ENCODE measurements around the gene PTPRA. TPM values are rescaled to one million over a fixed set of nuclear protein-coding genes. Genes with fewer than 3 reads are reported as not detected.

PTPRA gene
- total and polyA plus RNA-seq, 2 donors (not counting 3 experiments of a cell fraction or from before 2014, with no cell fraction given) = 43.2 to 53.4 TPM

GRCh38 chr20:3041854-3042409, 168.7 kb downstream of the PTPRA start:
- intact Hi-C loops (cut with micrococcal nuclease) = no loop called here
- ChIA-PET CTCF (interaction anchor here (1.1 to 2.1 kb wide), 3 partner anchors 12 to 286 kb away, joined by 3 to 7 read pairs (median 4); no protein-coding TSS in a partner anchor), POLR2A (interaction anchor here (0.5 kb wide), 1 partner anchor 12 kb away, joined by 4 read pairs; no protein-coding TSS in a partner anchor)
- no peaks in the 10 kb centered on the region for H4K20me1 ChIP-seq (replicated peaks; ENCODE audit: control insufficient read depth, extremely low read depth, insufficient read depth, low read length)
- peaks cover 12% of the 10 kb centered on the region for H3K4me1 ChIP-seq (ENCODE audit: control insufficient read depth, extremely low read depth, insufficient read depth, low read length)
- no peaks in the 10 kb centered on the region for H3K9me1 ChIP-seq (replicated peaks; ENCODE audit: control insufficient read depth, extremely low read depth, insufficient read depth, low read length)
- no peaks in the 10 kb centered on the region for H3K9me3 ChIP-seq (replicated peaks; ENCODE audit: control insufficient read depth, insufficient read depth, low read length)
- H3K27me3 ChIP-seq (ENCODE audit: control insufficient read depth in 2 of 2, insufficient read depth in 2 of 2, low read length in 2 of 2) = no peaks in the 10 kb centered on the region
- peaks cover 2 to 18% of the 10 kb centered on the region in 2 experiments for H3K36me3 ChIP-seq (ENCODE audit: control insufficient read depth in 2 of 2, extremely low read depth in 1 of 2, insufficient read depth in 2 of 2, low read length in 2 of 2)
- no peak overlapping the region for H3K9ac ChIP-seq (replicated peaks; ENCODE audit: extremely low read depth, insufficient read depth, low read length)
- H3K4me2 ChIP-seq (ENCODE audit: insufficient read depth, low read length) = no peak overlapping the region
- peaks cover 5% of the 10 kb centered on the region for H3K79me2 ChIP-seq (ENCODE audit: control insufficient read depth, insufficient read depth, low read length)
- no peak for FAIRE-seq
- BruUV-seq (replicated peaks) = no TSS peak
- DNase-seq (ENCODE audit: low read depth, low spot score) = peak; percentile 31
- TF ChIP-seq MYC (IDR thresholded peaks at IDR 0.05; ENCODE audit: low read depth, low read length) (no peak), JUN (IDR thresholded peaks at IDR 0.05; ENCODE audit: borderline replicate concordance, insufficient read depth, insufficient read length, low read depth) (no peak), EZH2 (IDR thresholded peaks at IDR 0.05; ENCODE audit: borderline replicate concordance, low read depth, low read length, severe bottlenecking) (no peak), POLR2AphosphoS5 (IDR thresholded peaks at IDR 0.05; ENCODE audit: insufficient read depth, low read depth, low read length) (no peak), GATA2 (IDR thresholded peaks at IDR 0.05; ENCODE audit: insufficient read depth, insufficient read length, low read depth, low read length) (no peak), POLR2A (IDR thresholded peaks at IDR 0.05; ENCODE audit: low read depth, low read length) (no peak), FOS (IDR thresholded peaks at IDR 0.05; ENCODE audit: borderline replicate concordance, insufficient read depth, low read length) (no peak)
- TF ChIP-seq, protein P1, sequence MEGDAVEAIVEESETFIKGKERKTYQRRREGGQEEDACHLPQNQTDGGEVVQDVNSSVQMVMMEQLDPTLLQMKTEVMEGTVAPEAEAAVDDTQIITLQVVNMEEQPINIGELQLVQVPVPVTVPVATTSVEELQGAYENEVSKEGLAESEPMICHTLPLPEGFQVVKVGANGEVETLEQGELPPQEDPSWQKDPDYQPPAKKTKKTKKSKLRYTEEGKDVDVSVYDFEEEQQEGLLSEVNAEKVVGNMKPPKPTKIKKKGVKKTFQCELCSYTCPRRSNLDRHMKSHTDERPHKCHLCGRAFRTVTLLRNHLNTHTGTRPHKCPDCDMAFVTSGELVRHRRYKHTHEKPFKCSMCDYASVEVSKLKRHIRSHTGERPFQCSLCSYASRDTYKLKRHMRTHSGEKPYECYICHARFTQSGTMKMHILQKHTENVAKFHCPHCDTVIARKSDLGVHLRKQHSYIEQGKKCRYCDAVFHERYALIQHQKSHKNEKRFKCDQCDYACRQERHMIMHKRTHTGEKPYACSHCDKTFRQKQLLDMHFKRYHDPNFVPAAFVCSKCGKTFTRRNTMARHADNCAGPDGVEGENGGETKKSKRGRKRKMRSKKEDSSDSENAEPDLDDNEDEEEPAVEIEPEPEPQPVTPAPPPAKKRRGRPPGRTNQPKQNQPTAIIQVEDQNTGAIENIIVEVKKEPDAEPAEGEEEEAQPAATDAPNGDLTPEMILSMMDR (IDR thresholded peaks at IDR 0.05; ENCODE audit: extremely low read depth in 1 of 2, insufficient read depth in 1 of 2, low read depth in 1 of 2, low read length in 2 of 2) = no peak
- TF ChIP-seq, protein P2, sequence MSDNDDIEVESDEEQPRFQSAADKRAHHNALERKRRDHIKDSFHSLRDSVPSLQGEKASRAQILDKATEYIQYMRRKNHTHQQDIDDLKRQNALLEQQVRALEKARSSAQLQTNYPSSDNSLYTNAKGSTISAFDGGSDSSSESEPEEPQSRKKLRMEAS (IDR thresholded peaks at IDR 0.05; ENCODE audit: insufficient read depth, insufficient read length) = no peak
- no peak overlapping the region for H3K4me3 ChIP-seq (replicated peaks in 1 of 3; ENCODE audit: insufficient read depth in 1 of 3, low read depth in 1 of 3, low read length in 3 of 3)
- dilution Hi-C loops (cut with MboI; ENCODE audit: extremely low pct_ligation_motif_present, low sequenced_read_pairs) = no loop called here
- no peak overlapping the region for H3K27ac ChIP-seq (ENCODE audit: insufficient read depth, low read depth, low read length)
- no peak overlapping the region for H2AFZ ChIP-seq (ENCODE audit: low read depth, low read length)

Data from endothelial cell of umbilical vein (primary cell).